HepG2 (cell line): ENCODE measurements around the gene ZNF578. TPM values are rescaled to one million over a fixed set of nuclear protein-coding genes. Genes with fewer than 3 reads are reported as not detected.
A peak's percentile ranks its signal among the peaks of the same experiment; 100 is the strongest.

Experiments used
- BORCS8-MEF2B ChIP-seq: sonication (generic); formaldehyde crosslinking; IDR thresholded peaks from 2 replicates; pipeline ENCODE4 v1.8.0; 2022; ENCODE audit warnings: mild to moderate bottlenecking, missing genetic modification reagents
- CBX1 ChIP-seq: IDR thresholded peaks from one replicate; pipeline ENCODE4 v1.6.1; 2016; ENCODE audit warnings: antibody characterized with exemption, low read depth
- EHMT2 ChIP-seq: fragments of 200-600 bp; sonication (generic); IDR thresholded peaks from 2 replicates; pipeline ENCODE4 v1.7.0; 2017; ENCODE audit warnings: antibody characterized with exemption, low read depth, low read length, borderline replicate concordance
- EP300 ChIP-seq, 3 experiments: sonication (generic) in 1 of 3; formaldehyde crosslinking in 1 of 3; IDR thresholded peaks; 2 replicates each; pipeline versions ENCODE4 v1.5.1 to v1.6.1; 2011 to 2020; ENCODE audit warnings: low read depth in 2 of 3, low read length in 2 of 3, borderline replicate concordance in 1 of 3, improper control_type of control experiment in 1 of 3, mild to moderate bottlenecking in 1 of 3, missing genetic modification reagents in 1 of 3, moderate library complexity in 1 of 3
- GATAD2A ChIP-seq: IDR thresholded peaks from 2 replicates; pipeline ENCODE4 v1.6.1; 2016
- KLF9 ChIP-seq: IDR thresholded peaks from 2 replicates; pipeline ENCODE4 v1.6.1; 2016; ENCODE audit warnings: low read depth
- MAFG ChIP-seq: sonication (generic); formaldehyde crosslinking; IDR thresholded peaks from 2 replicates; pipeline ENCODE4 v1.5.1; 2020; ENCODE audit warnings: mild to moderate bottlenecking, missing genetic modification reagents
- MTA3 ChIP-seq: sonication (generic); formaldehyde crosslinking; IDR thresholded peaks from 2 replicates; pipeline ENCODE4 v1.4.0; 2020; ENCODE audit warnings: missing genetic modification reagents
- NONO ChIP-seq, 2 experiments: fragments of 450-650 bp in 1 of 2; sonication (generic) in 1 of 2; formaldehyde crosslinking in 1 of 2; IDR thresholded peaks in 1 of 2; conservative IDR thresholded peaks in 1 of 2; 2 replicates each; pipeline versions ENCODE4 v1.6.1 to v1.8.0; 2017 to 2022; ENCODE audit warnings: mild to moderate bottlenecking in 1 of 2, missing genetic modification reagents in 1 of 2, moderate library complexity in 1 of 2
- POLR2A ChIP-seq, 2 experiments: IDR thresholded peaks; 2 replicates each; pipeline ENCODE4 v1.6.1; 2011; ENCODE audit warnings: low read depth in 2 of 2, low read length in 2 of 2, mild to moderate bottlenecking in 1 of 2, moderate library complexity in 1 of 2; ENCODE audit not compliant: insufficient read depth in 1 of 2
- RNF2 ChIP-seq: fragments of 450-650 bp; conservative IDR thresholded peaks from 2 replicates; pipeline ENCODE4 v1.6.1; 2016; ENCODE audit warnings: low read depth
- TFDP2 ChIP-seq: sonication (generic); formaldehyde crosslinking; IDR thresholded peaks from 2 replicates; pipeline ENCODE4 v1.4.0; 2020; ENCODE audit warnings: missing genetic modification reagents
- YEATS4 ChIP-seq: sonication (generic); formaldehyde crosslinking; IDR thresholded peaks from 2 replicates; pipeline ENCODE4 v1.4.0; 2020; ENCODE audit warnings: missing genetic modification reagents, borderline replicate concordance
- ZFP36 ChIP-seq: fragments of 150-350 bp; IDR thresholded peaks from 2 replicates; pipeline ENCODE4 v1.6.1; 2018; ENCODE audit warnings: borderline replicate concordance, low read length, low read depth; ENCODE audit not compliant: partially characterized antibody
- ZNF878 ChIP-seq: sonication (generic); formaldehyde crosslinking; IDR thresholded peaks from 2 replicates; pipeline ENCODE4 v1.8.1; 2023; ENCODE audit warnings: mild to moderate bottlenecking, missing genetic modification reagents, moderate library complexity
- polyA plus RNA-seq, 8 experiments: library from polyadenylated mRNA; depleted of rRNA in 3 of 8; stranded (reverse) in 7 of 8; unstranded in 1 of 8; fragments of >200 nt; fragmentation: Illumina TruSeq in 4 of 8; extraction: Trizol in 4 of 8; gene quantifications; 2 replicates each; pipeline versions ENCODE4 v1.2.1 to v1.2.3, GENCODE V29; 2011 to 2016; ENCODE audit warnings: low read depth in 4 of 8, missing spikeins in 1 of 8, mixed read lengths in 1 of 8; ENCODE audit not compliant: insufficient read depth in 1 of 8
- total RNA-seq, 5 experiments: library from RNA; depleted of rRNA; stranded (reverse); fragments of >200 nt; fragmentation: Illumina TruSeq; extraction: Trizol; gene quantifications; 2 replicates each; pipeline ENCODE4 v1.2.3, GENCODE V29; 2016; ENCODE audit warnings: low read depth in 1 of 5
- TF ChIP-seq, protein P1 (sequence below): IDR thresholded peaks from 2 replicates; pipeline ENCODE4 v1.6.1; 2016
- TF ChIP-seq, protein P2 (sequence below): sonication (generic); formaldehyde crosslinking; IDR thresholded peaks from 2 replicates; pipeline ENCODE4 v1.8.0; 2022; ENCODE audit warnings: missing genetic modification reagents, mild to moderate bottlenecking, borderline replicate concordance
- TF ChIP-seq, protein P3 (sequence below): sonication (generic); formaldehyde crosslinking; IDR thresholded peaks from 2 replicates; pipeline ENCODE4 v1.4.0; 2020; ENCODE audit warnings: missing genetic modification reagents, borderline replicate concordance

The ZNF578 gene
- total and polyA plus RNA-seq, 2 of the 13 experiments (the other 11 are each of a cell fraction or from before 2014, with no cell fraction given): not detected

DNA sequence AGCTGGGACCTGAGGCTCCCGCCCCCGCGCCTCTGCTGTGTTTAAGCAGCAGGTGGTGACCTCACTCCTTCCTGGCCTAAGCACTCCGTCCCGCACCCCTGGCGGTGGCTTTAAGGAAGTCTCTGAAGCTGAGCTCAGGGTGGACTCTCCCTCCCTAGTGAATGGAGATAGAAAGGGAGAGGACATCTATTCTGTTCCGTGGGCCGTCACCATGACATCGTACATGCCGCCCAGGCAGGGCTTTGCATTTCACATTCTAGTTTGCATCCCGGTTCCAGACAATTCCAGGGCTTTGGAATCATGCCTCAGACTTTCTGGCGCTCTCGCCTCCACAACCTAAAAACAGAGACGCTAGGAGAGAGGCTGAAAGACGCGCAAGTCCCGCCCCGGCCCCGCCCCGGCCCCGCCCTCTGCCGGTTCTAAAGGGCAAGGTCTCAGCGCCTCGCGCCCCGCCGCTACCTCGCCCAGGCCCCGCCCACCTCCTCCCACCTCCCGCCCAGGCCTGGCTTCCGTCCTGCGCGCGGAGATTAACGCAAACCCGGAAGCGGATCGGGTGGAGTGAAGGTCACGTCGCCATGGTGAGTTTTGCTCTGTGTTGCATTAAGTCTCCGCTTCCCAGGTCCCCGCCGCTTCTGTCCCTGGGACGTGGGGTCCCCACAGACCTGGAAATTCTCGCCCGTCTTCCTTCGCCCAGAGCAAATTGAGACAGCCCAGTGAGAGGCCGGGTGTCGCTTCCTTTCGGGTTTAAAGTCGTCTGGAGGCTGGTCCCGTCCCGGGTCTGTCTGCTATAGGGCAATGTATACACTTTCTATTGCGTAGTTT, 74.0 kb downstream of the ZNF578 start, which contains the start of gene ZNF808 (continued):
- TF ChIP-seq YEATS4 (CRISPR knock-in tag): peak; percentile 31; the same call in 1 of the 2 replicates
- no peak for TF ChIP-seq EP300 (IDR thresholded peaks at IDR 0.05; ENCODE audit: low read depth in 2 of 2, low read length in 2 of 2)
- no peak for TF ChIP-seq EP300 (CRISPR knock-in tag; IDR thresholded peaks at IDR 0.05; ENCODE audit: borderline replicate concordance)
- TF ChIP-seq CBX1: peak; percentile 18
- TF ChIP-seq KLF9 (CRISPR knock-in tag): no peak
- no peak for TF ChIP-seq MAFG
- no peak for TF ChIP-seq GATAD2A
- TF ChIP-seq BORCS8-MEF2B (CRISPR knock-in tag): no peak; the same call in 1 of the 2 replicates
- peak; percentile 41 for TF ChIP-seq TFDP2
- TF ChIP-seq ZNF878 (CRISPR knock-in tag): no peak
- TF ChIP-seq, protein P1, sequence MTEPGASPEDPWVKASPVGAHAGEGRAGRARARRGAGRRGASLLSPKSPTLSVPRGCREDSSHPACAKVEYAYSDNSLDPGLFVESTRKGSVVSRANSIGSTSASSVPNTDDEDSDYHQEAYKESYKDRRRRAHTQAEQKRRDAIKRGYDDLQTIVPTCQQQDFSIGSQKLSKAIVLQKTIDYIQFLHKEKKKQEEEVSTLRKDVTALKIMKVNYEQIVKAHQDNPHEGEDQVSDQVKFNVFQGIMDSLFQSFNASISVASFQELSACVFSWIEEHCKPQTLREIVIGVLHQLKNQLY (CRISPR knock-in tag): no peak
- TF ChIP-seq, protein P2, sequence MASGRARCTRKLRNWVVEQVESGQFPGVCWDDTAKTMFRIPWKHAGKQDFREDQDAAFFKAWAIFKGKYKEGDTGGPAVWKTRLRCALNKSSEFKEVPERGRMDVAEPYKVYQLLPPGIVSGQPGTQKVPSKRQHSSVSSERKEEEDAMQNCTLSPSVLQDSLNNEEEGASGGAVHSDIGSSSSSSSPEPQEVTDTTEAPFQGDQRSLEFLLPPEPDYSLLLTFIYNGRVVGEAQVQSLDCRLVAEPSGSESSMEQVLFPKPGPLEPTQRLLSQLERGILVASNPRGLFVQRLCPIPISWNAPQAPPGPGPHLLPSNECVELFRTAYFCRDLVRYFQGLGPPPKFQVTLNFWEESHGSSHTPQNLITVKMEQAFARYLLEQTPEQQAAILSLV (CRISPR knock-in tag): no peak
- TF ChIP-seq NONO (IDR thresholded peaks at IDR 0.05): no peak
- no peak for TF ChIP-seq NONO (CRISPR knock-in tag; conservative IDR thresholded peaks at IDR 0.05)
- TF ChIP-seq, protein P3, sequence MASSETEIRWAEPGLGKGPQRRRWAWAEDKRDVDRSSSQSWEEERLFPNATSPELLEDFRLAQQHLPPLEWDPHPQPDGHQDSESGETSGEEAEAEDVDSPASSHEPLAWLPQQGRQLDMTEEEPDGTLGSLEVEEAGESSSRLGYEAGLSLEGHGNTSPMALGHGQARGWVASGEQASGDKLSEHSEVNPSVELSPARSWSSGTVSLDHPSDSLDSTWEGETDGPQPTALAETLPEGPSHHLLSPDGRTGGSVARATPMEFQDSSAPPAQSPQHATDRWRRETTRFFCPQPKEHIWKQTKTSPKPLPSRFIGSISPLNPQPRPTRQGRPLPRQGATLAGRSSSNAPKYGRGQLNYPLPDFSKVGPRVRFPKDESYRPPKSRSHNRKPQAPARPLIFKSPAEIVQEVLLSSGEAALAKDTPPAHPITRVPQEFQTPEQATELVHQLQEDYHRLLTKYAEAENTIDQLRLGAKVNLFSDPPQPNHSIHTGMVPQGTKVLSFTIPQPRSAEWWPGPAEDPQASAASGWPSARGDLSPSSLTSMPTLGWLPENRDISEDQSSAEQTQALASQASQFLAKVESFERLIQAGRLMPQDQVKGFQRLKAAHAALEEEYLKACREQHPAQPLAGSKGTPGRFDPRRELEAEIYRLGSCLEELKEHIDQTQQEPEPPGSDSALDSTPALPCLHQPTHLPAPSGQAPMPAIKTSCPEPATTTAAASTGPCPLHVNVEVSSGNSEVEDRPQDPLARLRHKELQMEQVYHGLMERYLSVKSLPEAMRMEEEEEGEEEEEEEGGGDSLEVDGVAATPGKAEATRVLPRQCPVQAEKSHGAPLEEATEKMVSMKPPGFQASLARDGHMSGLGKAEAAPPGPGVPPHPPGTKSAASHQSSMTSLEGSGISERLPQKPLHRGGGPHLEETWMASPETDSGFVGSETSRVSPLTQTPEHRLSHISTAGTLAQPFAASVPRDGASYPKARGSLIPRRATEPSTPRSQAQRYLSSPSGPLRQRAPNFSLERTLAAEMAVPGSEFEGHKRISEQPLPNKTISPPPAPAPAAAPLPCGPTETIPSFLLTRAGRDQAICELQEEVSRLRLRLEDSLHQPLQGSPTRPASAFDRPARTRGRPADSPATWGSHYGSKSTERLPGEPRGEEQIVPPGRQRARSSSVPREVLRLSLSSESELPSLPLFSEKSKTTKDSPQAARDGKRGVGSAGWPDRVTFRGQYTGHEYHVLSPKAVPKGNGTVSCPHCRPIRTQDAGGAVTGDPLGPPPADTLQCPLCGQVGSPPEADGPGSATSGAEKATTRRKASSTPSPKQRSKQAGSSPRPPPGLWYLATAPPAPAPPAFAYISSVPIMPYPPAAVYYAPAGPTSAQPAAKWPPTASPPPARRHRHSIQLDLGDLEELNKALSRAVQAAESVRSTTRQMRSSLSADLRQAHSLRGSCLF: no peak
- no peak for TF ChIP-seq ZFP36
- TF ChIP-seq MTA3: no peak
- TF ChIP-seq EHMT2: no peak
- peak; percentile 65 to 76 for TF ChIP-seq POLR2A (IDR thresholded peaks at IDR 0.05; ENCODE audit: insufficient read depth in 1 of 2, low read depth in 2 of 2, low read length in 2 of 2)
- no peak for TF ChIP-seq RNF2
